HepG2 (cell line): ENCODE data around the gene PRADC1. TPM values are rescaled to one million over a fixed set of nuclear protein-coding genes. Genes with fewer than 3 reads are reported as not detected.

Source experiments
- AGO2 ChIP-seq: fragments of 200-400 bp; formaldehyde crosslinking; optimal IDR thresholded peaks from 2 replicates; pipeline ENCODE3; 2017; ENCODE audit warnings: mild to moderate bottlenecking, low read depth, low read length, moderate library complexity
- ATF1 ChIP-seq: IDR thresholded peaks from 2 replicates; pipeline ENCODE4 v1.6.1; 2016; ENCODE audit warnings: mild to moderate bottlenecking, control low read depth
- ATF6 ChIP-seq: sonication (generic); formaldehyde crosslinking; conservative IDR thresholded peaks from 2 replicates; pipeline ENCODE4 v1.4.0; 2020; ENCODE audit warnings: missing genetic modification reagents
- ETV6 ChIP-seq: sonication (generic); formaldehyde crosslinking; conservative IDR thresholded peaks from 2 replicates; pipeline ENCODE4 v1.4.0; 2020; ENCODE audit warnings: missing genetic modification reagents
- HOXA5 ChIP-seq: sonication (generic); formaldehyde crosslinking; IDR thresholded peaks from 2 replicates; pipeline ENCODE4 v1.4.0; 2020; ENCODE audit warnings: missing genetic modification reagents
- KMT2B ChIP-seq: IDR thresholded peaks from 2 replicates; pipeline ENCODE4 v1.6.1; 2016; ENCODE audit warnings: missing genetic modification reagents, missing compliant biosample characterization
- MTF2 ChIP-seq: sonication (generic); formaldehyde crosslinking; IDR thresholded peaks from 2 replicates; pipeline ENCODE4 v1.5.0; 2020; ENCODE audit warnings: missing genetic modification reagents, borderline replicate concordance
- NBN ChIP-seq: fragments of 450-650 bp; conservative IDR thresholded peaks from 2 replicates; pipeline ENCODE4 v1.6.1; 2017
- ONECUT2 ChIP-seq: sonication (generic); formaldehyde crosslinking; IDR thresholded peaks from 2 replicates; pipeline ENCODE4 v1.4.0; 2020; ENCODE audit warnings: missing genetic modification reagents
- PHF20 ChIP-seq: sonication (generic); formaldehyde crosslinking; IDR thresholded peaks from 2 replicates; pipeline ENCODE4 v1.5.0; 2020; ENCODE audit warnings: mild to moderate bottlenecking, missing genetic modification reagents
- RFX5 ChIP-seq: IDR thresholded peaks from 2 replicates; pipeline ENCODE4 v1.6.1; 2011; ENCODE audit warnings: low read depth, low read length, improper control_type of control experiment
- SIN3A ChIP-seq: IDR thresholded peaks from 2 replicates; pipeline ENCODE4 v1.6.1; 2011; ENCODE audit warnings: low read depth, mild to moderate bottlenecking, control low read depth, low read length, borderline replicate concordance
- SMC3 ChIP-seq: IDR thresholded peaks from 2 replicates; pipeline ENCODE4 v1.6.1; 2011; ENCODE audit warnings: low read length, improper control_type of control experiment
- ZBTB21 ChIP-seq: sonication (generic); formaldehyde crosslinking; IDR thresholded peaks from 2 replicates; pipeline ENCODE4 v1.4.0; 2020; ENCODE audit warnings: missing genetic modification reagents
- ZFP82 ChIP-seq: sonication (generic); formaldehyde crosslinking; IDR thresholded peaks from 2 replicates; pipeline ENCODE4 v1.5.1; 2020; ENCODE audit warnings: mild to moderate bottlenecking, missing genetic modification reagents, borderline replicate concordance
- ZNF12 ChIP-seq: sonication (generic); formaldehyde crosslinking; IDR thresholded peaks from 2 replicates; pipeline ENCODE4 v1.5.0; 2020; ENCODE audit warnings: missing genetic modification reagents
- ZNF350 ChIP-seq: sonication (generic); formaldehyde crosslinking; IDR thresholded peaks from 2 replicates; pipeline ENCODE4 v1.4.0; 2020; ENCODE audit warnings: mild to moderate bottlenecking, low read depth, missing genetic modification reagents, borderline replicate concordance
- ZNF432 ChIP-seq: sonication (generic); formaldehyde crosslinking; IDR thresholded peaks from 2 replicates; pipeline ENCODE4 v1.5.0; 2020; ENCODE audit warnings: missing genetic modification reagents, mild to moderate bottlenecking, borderline replicate concordance
- polyA plus RNA-seq, 8 experiments: library from polyadenylated mRNA; depleted of rRNA in 3 of 8; stranded (reverse) in 7 of 8; unstranded in 1 of 8; fragments of >200 nt; fragmentation: Illumina TruSeq in 4 of 8; extraction: Trizol in 4 of 8; gene quantifications; 2 replicates each; pipeline versions ENCODE4 v1.2.1 to v1.2.3, GENCODE V29; 2011 to 2016; ENCODE audit warnings: low read depth in 4 of 8, missing spikeins in 1 of 8, mixed read lengths in 1 of 8; ENCODE audit not compliant: insufficient read depth in 1 of 8
- total RNA-seq, 5 experiments: library from RNA; depleted of rRNA; stranded (reverse); fragments of >200 nt; fragmentation: Illumina TruSeq; extraction: Trizol; gene quantifications; 2 replicates each; pipeline ENCODE4 v1.2.3, GENCODE V29; 2016; ENCODE audit warnings: low read depth in 1 of 5
- TF ChIP-seq, protein P1 (sequence below), 2 experiments: IDR thresholded peaks; 2 replicates each; pipeline ENCODE4 v1.6.1; 2011 to 2012; ENCODE audit warnings: low read length in 2 of 2, borderline replicate concordance in 1 of 2, low read depth in 1 of 2, mild to moderate bottlenecking in 1 of 2, moderate library complexity in 1 of 2
- TF ChIP-seq, protein P2 (sequence below): sonication (generic); formaldehyde crosslinking; IDR thresholded peaks from 2 replicates; pipeline ENCODE4 v1.9.0; 2021; ENCODE audit warnings: missing genetic modification reagents, borderline replicate concordance

PRADC1 gene
- total and polyA plus RNA-seq, 2 of the 13 experiments (the other 11 are each of a cell fraction or from before 2014, with no cell fraction given) = 12.1 to 37.2 TPM

DNA sequence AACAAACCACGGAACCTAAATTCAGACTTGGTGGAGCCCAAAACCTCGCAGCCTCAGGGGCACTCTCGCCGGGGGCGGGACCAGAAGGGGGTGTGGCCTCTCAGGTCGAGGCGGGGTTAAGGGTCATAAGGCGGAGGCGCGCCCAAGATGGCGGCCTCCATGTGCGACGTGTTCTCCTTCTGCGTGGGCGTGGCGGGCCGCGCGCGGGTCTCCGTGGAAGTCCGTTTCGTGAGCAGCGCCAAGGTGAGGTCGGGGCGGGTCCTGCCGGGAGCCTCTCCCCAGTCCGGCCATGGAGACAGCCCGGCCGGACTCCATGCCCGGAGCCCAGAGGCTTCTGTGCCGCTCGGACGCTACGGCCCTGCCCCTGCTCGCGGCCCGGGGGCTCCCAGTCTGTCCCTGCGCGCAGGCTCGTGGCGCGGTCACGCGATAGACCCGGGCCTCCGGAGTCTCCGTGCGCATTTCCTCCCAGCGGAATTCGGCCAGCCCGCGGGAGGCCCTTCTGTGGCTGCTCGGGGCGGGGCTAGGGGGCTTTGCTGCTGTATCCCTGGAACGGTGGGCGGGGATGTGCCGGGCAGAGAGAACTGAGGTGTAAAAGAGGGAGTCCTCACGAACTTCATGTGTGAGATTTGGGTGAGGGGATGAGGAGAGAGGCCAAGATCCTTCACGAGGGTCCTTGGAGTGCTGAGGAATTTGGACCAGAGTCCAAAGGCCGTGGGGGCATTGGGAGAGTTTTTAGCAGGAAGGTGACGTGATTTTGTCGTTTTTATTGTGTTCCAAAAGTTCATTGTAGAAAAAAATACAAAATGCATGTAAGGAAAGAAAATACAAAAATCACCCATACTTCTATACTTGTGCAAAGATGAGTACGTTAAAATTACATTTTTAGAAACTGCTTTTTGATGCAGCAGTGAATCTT, 18.7 kb downstream of the PRADC1 start, which contains the start of gene SMYD5 (continued):
- TF ChIP-seq, protein P1, sequence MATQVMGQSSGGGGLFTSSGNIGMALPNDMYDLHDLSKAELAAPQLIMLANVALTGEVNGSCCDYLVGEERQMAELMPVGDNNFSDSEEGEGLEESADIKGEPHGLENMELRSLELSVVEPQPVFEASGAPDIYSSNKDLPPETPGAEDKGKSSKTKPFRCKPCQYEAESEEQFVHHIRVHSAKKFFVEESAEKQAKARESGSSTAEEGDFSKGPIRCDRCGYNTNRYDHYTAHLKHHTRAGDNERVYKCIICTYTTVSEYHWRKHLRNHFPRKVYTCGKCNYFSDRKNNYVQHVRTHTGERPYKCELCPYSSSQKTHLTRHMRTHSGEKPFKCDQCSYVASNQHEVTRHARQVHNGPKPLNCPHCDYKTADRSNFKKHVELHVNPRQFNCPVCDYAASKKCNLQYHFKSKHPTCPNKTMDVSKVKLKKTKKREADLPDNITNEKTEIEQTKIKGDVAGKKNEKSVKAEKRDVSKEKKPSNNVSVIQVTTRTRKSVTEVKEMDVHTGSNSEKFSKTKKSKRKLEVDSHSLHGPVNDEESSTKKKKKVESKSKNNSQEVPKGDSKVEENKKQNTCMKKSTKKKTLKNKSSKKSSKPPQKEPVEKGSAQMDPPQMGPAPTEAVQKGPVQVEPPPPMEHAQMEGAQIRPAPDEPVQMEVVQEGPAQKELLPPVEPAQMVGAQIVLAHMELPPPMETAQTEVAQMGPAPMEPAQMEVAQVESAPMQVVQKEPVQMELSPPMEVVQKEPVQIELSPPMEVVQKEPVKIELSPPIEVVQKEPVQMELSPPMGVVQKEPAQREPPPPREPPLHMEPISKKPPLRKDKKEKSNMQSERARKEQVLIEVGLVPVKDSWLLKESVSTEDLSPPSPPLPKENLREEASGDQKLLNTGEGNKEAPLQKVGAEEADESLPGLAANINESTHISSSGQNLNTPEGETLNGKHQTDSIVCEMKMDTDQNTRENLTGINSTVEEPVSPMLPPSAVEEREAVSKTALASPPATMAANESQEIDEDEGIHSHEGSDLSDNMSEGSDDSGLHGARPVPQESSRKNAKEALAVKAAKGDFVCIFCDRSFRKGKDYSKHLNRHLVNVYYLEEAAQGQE (IDR thresholded peaks at IDR 0.05; ENCODE audit: borderline replicate concordance in 1 of 2, low read depth in 1 of 2, low read length in 2 of 2) = no peak
- TF ChIP-seq ONECUT2 (CRISPR knock-in tag) (no peak), RFX5 (0 out of 2 replicates have a peak, but pooled peaks have one; percentile 30), ZFP82 (CRISPR knock-in tag) (peak; percentile 86; the same call in 1 of the 2 replicates), NBN (no peak), SIN3A (peak; percentile 95; the same call in 1 of the 2 replicates), ZNF12 (peak; percentile 49), ZNF432 (CRISPR knock-in tag) (no peak), ZBTB21 (CRISPR knock-in tag) (no peak), ATF6 (CRISPR knock-in tag) (no peak), SMC3 (no peak), MTF2 (CRISPR knock-in tag) (peak; percentile 87; the same call in 1 of the 2 replicates), ZNF350 (CRISPR knock-in tag) (peak; percentile 87; the same call in 1 of the 2 replicates), ATF1 (CRISPR knock-in tag) (no peak), HOXA5 (CRISPR knock-in tag) (peak; percentile 72), PHF20 (CRISPR knock-in tag) (peak; percentile 85), ETV6 (CRISPR knock-in tag) (0 out of 2 replicates have a peak, but pooled peaks have one; percentile 64), KMT2B (CRISPR knock-in tag) (peak; percentile 90), AGO2 (peak; percentile 94)
- TF ChIP-seq, protein P2, sequence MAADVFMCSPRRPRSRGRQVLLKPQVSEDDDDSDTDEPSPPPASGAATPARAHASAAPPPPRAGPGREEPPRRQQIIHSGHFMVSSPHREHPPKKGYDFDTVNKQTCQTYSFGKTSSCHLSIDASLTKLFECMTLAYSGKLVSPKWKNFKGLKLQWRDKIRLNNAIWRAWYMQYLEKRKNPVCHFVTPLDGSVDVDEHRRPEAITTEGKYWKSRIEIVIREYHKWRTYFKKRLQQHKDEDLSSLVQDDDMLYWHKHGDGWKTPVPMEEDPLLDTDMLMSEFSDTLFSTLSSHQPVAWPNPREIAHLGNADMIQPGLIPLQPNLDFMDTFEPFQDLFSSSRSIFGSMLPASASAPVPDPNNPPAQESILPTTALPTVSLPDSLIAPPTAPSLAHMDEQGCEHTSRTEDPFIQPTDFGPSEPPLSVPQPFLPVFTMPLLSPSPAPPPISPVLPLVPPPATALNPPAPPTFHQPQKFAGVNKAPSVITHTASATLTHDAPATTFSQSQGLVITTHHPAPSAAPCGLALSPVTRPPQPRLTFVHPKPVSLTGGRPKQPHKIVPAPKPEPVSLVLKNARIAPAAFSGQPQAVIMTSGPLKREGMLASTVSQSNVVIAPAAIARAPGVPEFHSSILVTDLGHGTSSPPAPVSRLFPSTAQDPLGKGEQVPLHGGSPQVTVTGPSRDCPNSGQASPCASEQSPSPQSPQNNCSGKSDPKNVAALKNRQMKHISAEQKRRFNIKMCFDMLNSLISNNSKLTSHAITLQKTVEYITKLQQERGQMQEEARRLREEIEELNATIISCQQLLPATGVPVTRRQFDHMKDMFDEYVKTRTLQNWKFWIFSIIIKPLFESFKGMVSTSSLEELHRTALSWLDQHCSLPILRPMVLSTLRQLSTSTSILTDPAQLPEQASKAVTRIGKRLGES (CRISPR knock-in tag) = 0 out of 2 replicates have a peak, but pooled peaks have one; percentile 7
